K562 (cell line): Measurements from ENCODE around the gene FRK. TPM values are rescaled to one million over a fixed set of nuclear protein-coding genes. Genes with fewer than 3 reads are reported as not detected.

Source experiments
- CHD2 ChIP-seq: IDR thresholded peaks from 2 replicates; pipeline ENCODE4 v1.6.1; 2011; ENCODE audit warnings: low read depth, low read length
- DIDO1 ChIP-seq: fragments of 450-650 bp; IDR thresholded peaks from 2 replicates; pipeline ENCODE4 v1.6.1; 2016; ENCODE audit warnings: low read depth, missing biosample characterization, missing genetic modification characterization
- DLX4 ChIP-seq: fragments of 250-450 bp; sonication (Bioruptor Pico); IDR thresholded peaks from 2 replicates; pipeline ENCODE4 v1.6.1; 2021; ENCODE audit warnings: mild to moderate bottlenecking
- EWSR1 ChIP-seq: fragments of 450-650 bp; IDR thresholded peaks from 2 replicates; pipeline ENCODE4 v1.6.1; 2018; ENCODE audit warnings: borderline replicate concordance, mild to moderate bottlenecking, low read depth, moderate library complexity; ENCODE audit not compliant: partially characterized antibody
- FOXM1 ChIP-seq, 2 experiments: fragments of 450-650 bp in 1 of 2; sonication (generic) in 1 of 2; formaldehyde crosslinking in 1 of 2; IDR thresholded peaks; 2 replicates each; pipeline versions ENCODE4 v1.6.1 to v1.9.0; 2017 to 2022; ENCODE audit warnings: low read depth in 2 of 2, mild to moderate bottlenecking in 2 of 2, missing genetic modification reagents in 1 of 2, moderate library complexity in 1 of 2
- HDAC3 ChIP-seq: fragments of 450-650 bp; IDR thresholded peaks from 2 replicates; pipeline ENCODE4 v1.6.1; 2018; ENCODE audit warnings: borderline replicate concordance, mild to moderate bottlenecking, moderate library complexity; ENCODE audit not compliant: partially characterized antibody
- HNRNPL ChIP-seq: fragments of 200-400 bp; formaldehyde crosslinking; IDR thresholded peaks from 2 replicates; pipeline ENCODE4 v1.6.1; 2017; ENCODE audit warnings: low read depth, mild to moderate bottlenecking, low read length
- NEUROD1 ChIP-seq: fragments of 150-350 bp; IDR thresholded peaks from 2 replicates; pipeline ENCODE4 v1.6.1; 2014; ENCODE audit warnings: borderline replicate concordance, low read length, low read depth; ENCODE audit not compliant: partially characterized antibody
- POLR3A ChIP-seq: IDR thresholded peaks from 2 replicates; pipeline ENCODE4 v1.6.1; 2011; ENCODE audit warnings: borderline replicate concordance, mild to moderate bottlenecking, moderate library complexity; ENCODE audit not compliant: insufficient read length, insufficient read depth; ENCODE audit errors: extremely low read depth
- TCF7L2 ChIP-seq: fragments of 150-350 bp; IDR thresholded peaks from 2 replicates; pipeline ENCODE4 v1.6.1; 2016; ENCODE audit warnings: low read depth, mild to moderate bottlenecking, low read length, moderate library complexity
- TFAP4 ChIP-seq: sonication (generic); formaldehyde crosslinking; IDR thresholded peaks from 2 replicates; pipeline ENCODE4 v1.8.0; 2022; ENCODE audit warnings: missing genetic modification reagents, mild to moderate bottlenecking, moderate library complexity, borderline replicate concordance
- U2AF2 ChIP-seq: fragments of 200-400 bp; formaldehyde crosslinking; optimal IDR thresholded peaks from 2 replicates; pipeline ENCODE3; 2017; ENCODE audit warnings: low read depth, mild to moderate bottlenecking, low read length
- ZBTB43 ChIP-seq: sonication (generic); formaldehyde crosslinking; IDR thresholded peaks from 2 replicates; pipeline ENCODE4 v1.8.0; 2023; ENCODE audit warnings: mild to moderate bottlenecking, missing genetic modification reagents
- ZBTB7A ChIP-seq: IDR thresholded peaks from 2 replicates; pipeline ENCODE4 v1.6.1; 2011; ENCODE audit warnings: low read depth, mild to moderate bottlenecking, low read length, moderate library complexity, borderline replicate concordance; ENCODE audit not compliant: control insufficient read depth
- ZNF551 ChIP-seq: fragments of 250-450 bp; sonication (Bioruptor Pico); IDR thresholded peaks from 2 replicates; pipeline ENCODE4 v1.5.0; 2021; ENCODE audit warnings: mild to moderate bottlenecking, moderate library complexity
- polyA plus RNA-seq, 8 experiments: library from polyadenylated mRNA; depleted of rRNA in 4 of 8; stranded (reverse) in 5 of 8; unstranded in 3 of 8; fragments of >200 nt; fragmentation: Nextera tagmentation in 2 of 8; fragmentation: Illumina TruSeq in 1 of 8; extraction: Ambion mirVana in 2 of 8; extraction: Trizol in 1 of 8; gene quantifications; 2 replicates each; pipeline versions ENCODE4 v1.2.1 to v1.2.3, GENCODE V29; 2011 to 2014; ENCODE audit warnings: inconsistent platforms in 1 of 8, missing spikeins in 1 of 8
- total RNA-seq, 7 experiments: library from RNA; depleted of rRNA in 6 of 7; stranded (reverse); fragments of >200 nt in 6 of 7; fragmentation: Illumina TruSeq in 2 of 7; extraction: Trizol in 2 of 7; gene quantifications; 2 replicates each; pipeline versions ENCODE4 v1.2.1 to v1.2.3, GENCODE V29; 2011 to 2021; ENCODE audit warnings: low replicate concordance in 1 of 7
- TF ChIP-seq, protein P1 (sequence below): sonication (generic); formaldehyde crosslinking; IDR thresholded peaks from 2 replicates; pipeline ENCODE4 v1.8.1; 2022; ENCODE audit warnings: missing genetic modification reagents
- TF ChIP-seq, protein P2 (sequence below): sonication (generic); formaldehyde crosslinking; IDR thresholded peaks from 2 replicates; pipeline ENCODE4 v1.8.1; 2023; ENCODE audit warnings: mild to moderate bottlenecking, missing genetic modification reagents
- TF ChIP-seq, protein P3 (sequence below): fragments of 250-450 bp; sonication (Bioruptor Pico); IDR thresholded peaks from 2 replicates; pipeline ENCODE4 v1.8.0; 2021; ENCODE audit warnings: mild to moderate bottlenecking, moderate library complexity
- TF ChIP-seq, protein P4 (sequence below): fragments of 250-450 bp; sonication (Bioruptor Pico); IDR thresholded peaks from 2 replicates; pipeline ENCODE4 v1.5.0; 2021

The FRK gene
- total and polyA plus RNA-seq, 9 of the 15 experiments (the other 6 are each of a cell fraction or from before 2014, with no cell fraction given), result 0.01 to 0.29 (median 0.09) TPM

DNA sequence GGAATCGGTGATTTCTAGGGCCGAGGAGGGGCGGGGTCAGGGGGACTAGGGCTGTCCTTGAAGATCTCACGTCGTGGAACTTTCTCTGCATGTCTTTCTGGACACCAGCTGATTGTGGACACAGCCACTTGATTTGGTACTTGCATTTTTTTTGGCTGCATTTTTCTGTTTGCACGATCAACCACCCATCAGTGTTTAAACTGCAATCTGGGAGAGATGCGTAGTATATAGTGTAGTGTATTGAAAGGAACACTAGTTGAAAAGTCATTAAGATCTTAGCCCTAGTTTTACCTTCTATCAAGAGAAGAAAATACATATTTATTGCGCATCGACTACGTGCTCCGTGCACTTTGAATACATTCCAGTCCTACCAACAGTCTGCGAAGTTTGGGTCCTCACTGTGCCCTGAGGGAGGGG lies 40.6 kb upstream of the FRK start (continued):
- TF ChIP-seq, protein P1, sequence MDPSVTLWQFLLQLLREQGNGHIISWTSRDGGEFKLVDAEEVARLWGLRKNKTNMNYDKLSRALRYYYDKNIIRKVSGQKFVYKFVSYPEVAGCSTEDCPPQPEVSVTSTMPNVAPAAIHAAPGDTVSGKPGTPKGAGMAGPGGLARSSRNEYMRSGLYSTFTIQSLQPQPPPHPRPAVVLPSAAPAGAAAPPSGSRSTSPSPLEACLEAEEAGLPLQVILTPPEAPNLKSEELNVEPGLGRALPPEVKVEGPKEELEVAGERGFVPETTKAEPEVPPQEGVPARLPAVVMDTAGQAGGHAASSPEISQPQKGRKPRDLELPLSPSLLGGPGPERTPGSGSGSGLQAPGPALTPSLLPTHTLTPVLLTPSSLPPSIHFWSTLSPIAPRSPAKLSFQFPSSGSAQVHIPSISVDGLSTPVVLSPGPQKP, result no peak
- TF ChIP-seq, protein P2, sequence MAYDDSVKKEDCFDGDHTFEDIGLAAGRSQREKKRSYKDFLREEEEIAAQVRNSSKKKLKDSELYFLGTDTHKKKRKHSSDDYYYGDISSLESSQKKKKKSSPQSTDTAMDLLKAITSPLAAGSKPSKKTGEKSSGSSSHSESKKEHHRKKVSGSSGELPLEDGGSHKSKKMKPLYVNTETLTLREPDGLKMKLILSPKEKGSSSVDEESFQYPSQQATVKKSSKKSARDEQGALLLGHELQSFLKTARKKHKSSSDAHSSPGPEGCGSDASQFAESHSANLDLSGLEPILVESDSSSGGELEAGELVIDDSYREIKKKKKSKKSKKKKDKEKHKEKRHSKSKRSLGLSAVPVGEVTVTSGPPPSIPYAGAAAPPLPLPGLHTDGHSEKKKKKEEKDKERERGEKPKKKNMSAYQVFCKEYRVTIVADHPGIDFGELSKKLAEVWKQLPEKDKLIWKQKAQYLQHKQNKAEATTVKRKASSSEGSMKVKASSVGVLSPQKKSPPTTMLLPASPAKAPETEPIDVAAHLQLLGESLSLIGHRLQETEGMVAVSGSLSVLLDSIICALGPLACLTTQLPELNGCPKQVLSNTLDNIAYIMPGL (CRISPR knock-in tag), result no peak
- 0 out of 2 replicates have a peak, but pooled peaks have one; percentile 14 for TF ChIP-seq ZBTB7A
- TF ChIP-seq, protein P3, sequence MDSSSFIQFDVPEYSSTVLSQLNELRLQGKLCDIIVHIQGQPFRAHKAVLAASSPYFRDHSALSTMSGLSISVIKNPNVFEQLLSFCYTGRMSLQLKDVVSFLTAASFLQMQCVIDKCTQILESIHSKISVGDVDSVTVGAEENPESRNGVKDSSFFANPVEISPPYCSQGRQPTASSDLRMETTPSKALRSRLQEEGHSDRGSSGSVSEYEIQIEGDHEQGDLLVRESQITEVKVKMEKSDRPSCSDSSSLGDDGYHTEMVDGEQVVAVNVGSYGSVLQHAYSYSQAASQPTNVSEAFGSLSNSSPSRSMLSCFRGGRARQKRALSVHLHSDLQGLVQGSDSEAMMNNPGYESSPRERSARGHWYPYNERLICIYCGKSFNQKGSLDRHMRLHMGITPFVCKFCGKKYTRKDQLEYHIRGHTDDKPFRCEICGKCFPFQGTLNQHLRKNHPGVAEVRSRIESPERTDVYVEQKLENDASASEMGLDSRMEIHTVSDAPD, result no peak
- no peak for TF ChIP-seq POLR3A
- TF ChIP-seq NEUROD1, result no peak
- TF ChIP-seq TFAP4, result peak; percentile 85
- TF ChIP-seq ZBTB43 (CRISPR knock-in tag), result no peak
- TF ChIP-seq FOXM1 (IDR thresholded peaks at IDR 0.05; ENCODE audit: low read depth), result no peak
- no peak for TF ChIP-seq FOXM1 (CRISPR knock-in tag; IDR thresholded peaks at IDR 0.05; ENCODE audit: low read depth)
- no peak for TF ChIP-seq EWSR1
- no peak for TF ChIP-seq ZNF551 (CRISPR knock-in tag)
- TF ChIP-seq CHD2, result no peak
- no peak for TF ChIP-seq HNRNPL
- TF ChIP-seq, protein P4, sequence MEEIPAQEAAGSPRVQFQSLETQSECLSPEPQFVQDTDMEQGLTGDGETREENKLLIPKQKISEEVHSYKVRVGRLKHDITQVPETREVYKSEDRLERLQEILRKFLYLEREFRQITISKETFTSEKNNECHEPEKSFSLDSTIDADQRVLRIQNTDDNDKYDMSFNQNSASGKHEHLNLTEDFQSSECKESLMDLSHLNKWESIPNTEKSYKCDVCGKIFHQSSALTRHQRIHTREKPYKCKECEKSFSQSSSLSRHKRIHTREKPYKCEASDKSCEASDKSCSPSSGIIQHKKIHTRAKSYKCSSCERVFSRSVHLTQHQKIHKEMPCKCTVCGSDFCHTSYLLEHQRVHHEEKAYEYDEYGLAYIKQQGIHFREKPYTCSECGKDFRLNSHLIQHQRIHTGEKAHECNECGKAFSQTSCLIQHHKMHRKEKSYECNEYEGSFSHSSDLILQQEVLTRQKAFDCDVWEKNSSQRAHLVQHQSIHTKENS (CRISPR knock-in tag), result no peak
- TF ChIP-seq DLX4 (CRISPR knock-in tag), result no peak
- no peak for TF ChIP-seq HDAC3
- TF ChIP-seq TCF7L2, result no peak
- no peak for TF ChIP-seq DIDO1 (tag)
- no peak for TF ChIP-seq U2AF2
